DMS 273 (cell line): ENCODE results near the gene GINS1.
"Not testable (repeated sequence)": the region's sequence is repeated elsewhere in the genome, so short reads cannot be mapped to it uniquely, and the experiment has no call there.

ENCODE experiments used
- DNase-seq: peaks from one replicate; lab custom pipeline; 2025; ENCODE audit not compliant: unreplicated experiment; lab: John Stamatoyannopoulos, UW

The GINS1 gene

GRCh38 chr20:25389858-25390537, 17.5 kb upstream of the GINS1 start:
- DNase-seq = peak; percentile 77

GRCh38 chr20:25390538-25391528, 16.6 kb upstream of the GINS1 start, which contains the start of gene ABHD12:
Gene ABHD12 (minus strand): TSS chr20:25390835. CDS start chr20:25390703, 132 bp downstream.
- DNase-seq = peak; percentile 98

- no peak for DNase-seq
Measured at GRCh38 chr20:25394276-25394675, 13.2 kb upstream of the GINS1 start.

GRCh38 chr20:25394996-25395395, 12.5 kb upstream of the GINS1 start:
- DNase-seq = no peak

GRCh38 chr20:25397096-25397495, 10.4 kb upstream of the GINS1 start:
- DNase-seq = no peak

- DNase-seq = no peak
Measured at GRCh38 chr20:25397821-25398220, 9.7 kb upstream of the GINS1 start.

- DNase-seq = no peak
Measured at GRCh38 chr20:25398376-25399036, 9.0 kb upstream of the GINS1 start.

- DNase-seq = peak; percentile 84
Measured at GRCh38 chr20:25399037-25399430, 8.4 kb upstream of the GINS1 start.

- not testable (repeated sequence) for DNase-seq
Measured at GRCh38 chr20:25400291-25400732, 7.2 kb upstream of the GINS1 start.

- peak; percentile 31 for DNase-seq
Measured at GRCh38 chr20:25402583-25402982, 4.9 kb upstream of the GINS1 start.

- DNase-seq = peak; percentile 32
Measured at GRCh38 chr20:25408170-25408547, 686 bp downstream of the GINS1 start.

- DNase-seq = no peak
Measured at GRCh38 chr20:25408890-25409289, 1.4 kb downstream of the GINS1 start.

GRCh38 chr20:25418776-25419175, 11.3 kb downstream of the GINS1 start:
- no peak for DNase-seq

- DNase-seq = no peak
Measured at GRCh38 chr20:25421102-25421501, 13.6 kb downstream of the GINS1 start.

- no peak for DNase-seq
Measured at GRCh38 chr20:25422032-25422431, 14.6 kb downstream of the GINS1 start.

GRCh38 chr20:25424536-25424935, 17.1 kb downstream of the GINS1 start:
- no peak for DNase-seq

- DNase-seq = no peak
Measured at GRCh38 chr20:25437153-25437581, 29.7 kb downstream of the GINS1 start.

- DNase-seq = no peak
Measured at GRCh38 chr20:25439328-25439727, 31.9 kb downstream of the GINS1 start.

GRCh38 chr20:25444556-25444955, 37.1 kb downstream of the GINS1 start:
- DNase-seq = no peak

- no peak for DNase-seq
Measured at GRCh38 chr20:25447671-25448070, 40.2 kb downstream of the GINS1 start.

- no peak for DNase-seq
Measured at GRCh38 chr20:25452333-25452732, 44.9 kb downstream of the GINS1 start.
